HepG2 (cell line): ENCODE measurements around the gene AGTRAP. TPM values are rescaled to one million over a fixed set of nuclear protein-coding genes. Genes with fewer than 3 reads are reported as not detected.

ENCODE experiments used
- ATAC-seq: fragments of 200-7000 bp; cut with Tn5 transposase; 3 replicates; pipeline ENCODE4 v1.9.1; 2020; ENCODE audit warnings: mild to moderate bottlenecking, moderate library complexity
- BruUV-seq: library from RNA; stranded (reverse); fragments of 400-500 nt; replicated peaks from 2 replicates; lab custom pipeline; 2021; lab: Mats Ljungman, UMichigan
- CTCF ChIA-PET: fragments of 300-600 bp; formaldehyde crosslinking; extraction: SDS; loops from one replicate; lab custom pipeline; 2021; ENCODE audit warnings: low total read pairs, inconsistent platforms, low intra/inter-chr PET ratio; lab: Yijun Ruan, JAX
- POLR2A ChIA-PET: fragments of 350-600 bp; sonication (Branson Sonifier 250); formaldehyde crosslinking; loops from one replicate; lab custom pipeline; 2020; ENCODE audit warnings: antibody characterized with exemption, inconsistent platforms; lab: Yijun Ruan, JAX
- DNase-seq: peaks from one replicate; pipeline ENCODE4 v3.0.0-alpha.2; 2015; ENCODE audit warnings: low spot score
- FAIRE-seq: peaks from 3 replicates; lab custom pipeline; 2011; peaks lifted over from hg19 to GRCh38; lab: Jason Lieb, UNC
- H2AFZ ChIP-seq: one replicate; pipeline ENCODE4 v1.6.1; 2011; ENCODE audit warnings: low read length, inconsistent platforms
- H3K27ac ChIP-seq: fragments of 300-600 bp; 3 replicates; pipeline ENCODE4 v1.8.0; 2011; ENCODE audit warnings: mixed run types, mild to moderate bottlenecking, mixed read lengths, low read length, inconsistent platforms; ENCODE audit not compliant: insufficient read depth; ENCODE audit errors: extremely low read length
- H3K27me3 ChIP-seq, 2 experiments: fragments of 200-600 bp in 1 of 2; 2 replicates in 1 of 2; 3 replicates in 1 of 2; pipeline versions ENCODE4 v1.6.0 to v1.8.0; 2011; ENCODE audit warnings: low read length in 2 of 2, mild to moderate bottlenecking in 2 of 2, moderate library complexity in 2 of 2, inconsistent platforms in 1 of 2; ENCODE audit not compliant: insufficient read depth in 2 of 2, control insufficient read depth in 1 of 2
- H3K36me3 ChIP-seq, 2 experiments: fragments of 200-600 bp in 1 of 2; replicated peaks in 1 of 2; 2 replicates in 1 of 2; 3 replicates in 1 of 2; pipeline versions ENCODE4 v1.5.1 to v1.8.0; 2011; ENCODE audit warnings: low read length in 2 of 2, inconsistent platforms in 1 of 2; ENCODE audit not compliant: insufficient read depth in 2 of 2, control insufficient read depth in 1 of 2
- H3K4me1 ChIP-seq: 2 replicates; pipeline ENCODE4 v1.5.1; 2012; ENCODE audit warnings: low read length, inconsistent platforms; ENCODE audit not compliant: insufficient read depth
- H3K4me2 ChIP-seq: 2 replicates; pipeline ENCODE4 v1.6.0; 2011; ENCODE audit warnings: low read depth, low read length, inconsistent platforms
- H3K4me3 ChIP-seq, 3 experiments: fragments of 200-600 bp in 1 of 3; sonication (generic), shearing (Covaris generic) in 1 of 3; replicated peaks in 1 of 3; 2 replicates each; pipeline ENCODE4 v1.5.1; 2011 to 2016; ENCODE audit warnings: low read length in 3 of 3, inconsistent platforms in 2 of 3, low read depth in 2 of 3, mild to moderate bottlenecking in 2 of 3, control low read depth in 1 of 3, mixed read lengths in 1 of 3; ENCODE audit not compliant: insufficient read depth in 1 of 3
- H3K79me2 ChIP-seq: one replicate; pipeline ENCODE4 v1.6.1; 2011; ENCODE audit warnings: low read length, inconsistent platforms; ENCODE audit not compliant: insufficient read depth
- H3K9ac ChIP-seq: 2 replicates; pipeline ENCODE4 v1.6.0; 2011; ENCODE audit warnings: mild to moderate bottlenecking, low read depth, low read length, inconsistent platforms; ENCODE audit not compliant: insufficient read depth
- H3K9me3 ChIP-seq: 2 replicates; pipeline ENCODE4 v1.5.1; 2012; ENCODE audit warnings: mild to moderate bottlenecking, low read length
- H4K20me1 ChIP-seq: 2 replicates; pipeline ENCODE4 v1.6.0; 2011; ENCODE audit warnings: inconsistent platforms, mild to moderate bottlenecking, low read length, moderate library complexity; ENCODE audit not compliant: insufficient read depth
- CREB1 ChIP-seq, 2 experiments: fragments of 450-650 bp in 1 of 2; IDR thresholded peaks; 2 replicates each; pipeline ENCODE4 v1.6.1; 2016 to 2017; ENCODE audit warnings: control low read depth in 1 of 2, mild to moderate bottlenecking in 1 of 2, missing compliant biosample characterization in 1 of 2, missing genetic modification characterization in 1 of 2
- IKZF5 ChIP-seq: IDR thresholded peaks from 2 replicates; pipeline ENCODE4 v1.6.1; 2018; ENCODE audit warnings: missing genetic modification reagents, mild to moderate bottlenecking, missing compliant biosample characterization
- JUN ChIP-seq: sonication (generic); formaldehyde crosslinking; IDR thresholded peaks from 2 replicates; pipeline ENCODE4 v1.4.0; 2020; ENCODE audit warnings: mild to moderate bottlenecking, missing genetic modification reagents
- NFKB2 ChIP-seq: sonication (generic); formaldehyde crosslinking; IDR thresholded peaks from 2 replicates; pipeline ENCODE4 v1.4.0; 2020; ENCODE audit warnings: missing genetic modification reagents, borderline replicate concordance
- PRDM10 ChIP-seq: sonication (generic); formaldehyde crosslinking; IDR thresholded peaks from 2 replicates; pipeline ENCODE4 v1.4.0; 2020; ENCODE audit warnings: low read depth, missing genetic modification reagents
- RNF219 ChIP-seq: sonication (generic); formaldehyde crosslinking; IDR thresholded peaks from 2 replicates; pipeline ENCODE4 v1.5.0; 2020; ENCODE audit warnings: mild to moderate bottlenecking, missing genetic modification reagents
- RXRB ChIP-seq: IDR thresholded peaks from 2 replicates; pipeline ENCODE4 v1.6.1; 2016; ENCODE audit warnings: borderline replicate concordance, missing genetic modification reagents, missing compliant biosample characterization
- TSC22D2 ChIP-seq: sonication (generic); formaldehyde crosslinking; IDR thresholded peaks from 2 replicates; pipeline ENCODE4 v1.5.1; 2020; ENCODE audit warnings: missing genetic modification reagents, mild to moderate bottlenecking, borderline replicate concordance
- ZNF207 ChIP-seq: fragments of 450-650 bp; IDR thresholded peaks from 2 replicates; pipeline ENCODE4 v1.6.1; 2016; ENCODE audit warnings: antibody characterized with exemption, borderline replicate concordance
- ZNF800 ChIP-seq: sonication (generic); formaldehyde crosslinking; IDR thresholded peaks from 2 replicates; pipeline ENCODE4 v1.4.0; 2020; ENCODE audit warnings: missing genetic modification reagents
- ZSCAN29 ChIP-seq: sonication (generic); formaldehyde crosslinking; conservative IDR thresholded peaks from 2 replicates; pipeline ENCODE4 v1.4.0; 2020; ENCODE audit warnings: mild to moderate bottlenecking, missing genetic modification reagents
- ZXDC ChIP-seq: sonication (generic); formaldehyde crosslinking; IDR thresholded peaks from 2 replicates; pipeline ENCODE4 v1.5.0; 2020; ENCODE audit warnings: mild to moderate bottlenecking, missing genetic modification reagents
- WGBS: methylation state at CpG from one replicate; pipeline ENCODE4 v1.1.6; 2017; ENCODE audit warnings: low lambda C conversion rate; 5-methylcytosine and 5-hydroxymethylcytosine counted together
- in situ Hi-C: cut with HindIII; loops from 2 replicates; pipeline ENCODE4 v1.10.0; 2017; ENCODE audit warnings: low pct_unique_long_range_greater_than_20kb; ENCODE audit not compliant: extremely low pct_ligation_motif_present
- intact Hi-C: fragments of 100-400 bp; cut with micrococcal nuclease; formaldehyde crosslinking; loops from one replicate; pipeline ENCODE4 v1.10.0; 2022; ENCODE audit not compliant: unreplicated experiment
- polyA plus RNA-seq, 8 experiments: library from polyadenylated mRNA; depleted of rRNA in 3 of 8; stranded (reverse) in 7 of 8; unstranded in 1 of 8; fragments of >200 nt; fragmentation: Illumina TruSeq in 4 of 8; extraction: Trizol in 4 of 8; gene quantifications; 2 replicates each; pipeline versions ENCODE4 v1.2.1 to v1.2.3, GENCODE V29; 2011 to 2016; ENCODE audit warnings: low read depth in 4 of 8, missing spikeins in 1 of 8, mixed read lengths in 1 of 8; ENCODE audit not compliant: insufficient read depth in 1 of 8
- total RNA-seq, 5 experiments: library from RNA; depleted of rRNA; stranded (reverse); fragments of >200 nt; fragmentation: Illumina TruSeq; extraction: Trizol; gene quantifications; 2 replicates each; pipeline ENCODE4 v1.2.3, GENCODE V29; 2016; ENCODE audit warnings: low read depth in 1 of 5

The AGTRAP gene
- total and polyA plus RNA-seq, 2 of the 13 experiments (the other 11 are each of a cell fraction or from before 2014, with no cell fraction given): 28.3 to 32.0 TPM

- FAIRE-seq (no peak), DNase-seq (no peak), ATAC-seq (no peak)
- ChIA-PET POLR2A (no interaction called here), CTCF (no interaction called here)
- WGBS: 92% methylated on average over 9 of the region's 9 CpGs
- Histone ChIP-seq H4K20me1 (no peaks in the 10 kb centered on the region), H3K36me3 (peaks cover 0 to 1% of the 10 kb centered on the region in 2 experiments; a peak in 2 of 5 replicates), H2AFZ (no peak overlapping the region), H3K9me3 (no peaks in the 10 kb centered on the region), H3K79me2 (no peaks in the 10 kb centered on the region), H3K9ac (no peak overlapping the region), H3K4me2 (no peak overlapping the region), H3K27ac (no peak overlapping the region), H3K27me3 (no peaks in the 10 kb centered on the region), H3K4me3 (no peak overlapping the region), H3K4me1 (peaks cover 5% of the 10 kb centered on the region; the same call in 1 of the 2 replicates)
- in situ Hi-C loops (no loop called here), intact Hi-C loops (no loop called here)
- no TSS peak for BruUV-seq
- TF ChIP-seq ZXDC (CRISPR knock-in tag) (no peak), TSC22D2 (CRISPR knock-in tag) (no peak), ZNF800 (no peak), ZNF207 (no peak), NFKB2 (CRISPR knock-in tag) (no peak), CREB1 (IDR thresholded peaks at IDR 0.05) (no peak), CREB1 (CRISPR knock-in tag; IDR thresholded peaks at IDR 0.05) (no peak), RXRB (CRISPR knock-in tag) (no peak), PRDM10 (CRISPR knock-in tag) (no peak), RNF219 (no peak), IKZF5 (no peak), JUN (CRISPR knock-in tag) (no peak), ZSCAN29 (CRISPR knock-in tag) (no peak)
Observed at GRCh38 chr1:11744287-11744686, 8.4 kb downstream of the AGTRAP start.
